ENCODE measurements around the gene NRDE2.

The NRDE2 gene

GRCh38 chr14:90336985-90337384 is 5.2 kb upstream of the NRDE2 start (continued):
- TF ChIP-seq HIC1 (tag by site-specific recombination; IDR thresholded peaks at IDR 0.05) (no peak), ZNF792 (tag by site-specific recombination; IDR thresholded peaks at IDR 0.05) (no peak), ZNF24 (tag by site-specific recombination; IDR thresholded peaks at IDR 0.05) (no peak), CTCF (tag by site-specific recombination; IDR thresholded peaks at IDR 0.05) (no peak), SETDB1 (IDR thresholded peaks at IDR 0.05; ENCODE audit: insufficient read length, low read length) (no peak), ZNF140 (tag by site-specific recombination; IDR thresholded peaks at IDR 0.05) (no peak), ZNF133 (tag by site-specific recombination; IDR thresholded peaks at IDR 0.05) (no peak), KLF7 (tag by site-specific recombination; IDR thresholded peaks at IDR 0.05; ENCODE audit: borderline replicate concordance) (no peak), ZBTB44 (tag by site-specific recombination; IDR thresholded peaks at IDR 0.05) (no peak), ZNF404 (tag by site-specific recombination; IDR thresholded peaks at IDR 0.05) (no peak)

- no peaks in the 10 kb centered on the region for H3K36me3 ChIP-seq (ENCODE audit: control insufficient read depth in 2 of 2, insufficient read depth in 1 of 2, low read length in 2 of 2)
- no peaks in the 10 kb centered on the region for H3K9me3 ChIP-seq (ENCODE audit: control insufficient read depth, insufficient read depth, low read depth, low read length)
- H3K27ac ChIP-seq (ENCODE audit: extremely low read depth, low read depth, low read length): no peak overlapping the region
- H3K4me3 ChIP-seq (ENCODE audit: low read depth, low read length): no peak overlapping the region
- no peaks in the 10 kb centered on the region for H3K4me1 ChIP-seq (ENCODE audit: control insufficient read depth, insufficient read depth, low read length)
- CTCF ChIA-PET: no interaction called here
- POLR2A ChIA-PET: no interaction called here
- TF ChIP-seq ZNF10 (tag by site-specific recombination; IDR thresholded peaks at IDR 0.05) (no peak), CTCF (tag by site-specific recombination; IDR thresholded peaks at IDR 0.05) (no peak), ZNF223 (tag by site-specific recombination; IDR thresholded peaks at IDR 0.05) (no peak), ZNF560 (tag by site-specific recombination; IDR thresholded peaks at IDR 0.05; ENCODE audit: borderline replicate concordance) (no peak), ZNF426 (tag by site-specific recombination; IDR thresholded peaks at IDR 0.05) (no peak), PRDM1 (tag by site-specific recombination; IDR thresholded peaks at IDR 0.05) (no peak), ZNF645 (tag by site-specific recombination; IDR thresholded peaks at IDR 0.05) (no peak), REST (tag by site-specific recombination; IDR thresholded peaks at IDR 0.05) (no peak), MZF1 (tag by site-specific recombination; IDR thresholded peaks at IDR 0.05; ENCODE audit: borderline replicate concordance) (no peak), ZNF513 (tag by site-specific recombination; IDR thresholded peaks at IDR 0.05) (no peak), FEZF1 (tag by site-specific recombination; IDR thresholded peaks at IDR 0.05) (no peak), ZNF24 (tag by site-specific recombination; IDR thresholded peaks at IDR 0.05) (no peak), ZNF423 (tag by site-specific recombination; IDR thresholded peaks at IDR 0.05) (no peak), ZNF514 (tag by site-specific recombination; IDR thresholded peaks at IDR 0.05) (no peak), ZFP3 (tag by site-specific recombination; IDR thresholded peaks at IDR 0.05; ENCODE audit: low read depth) (no peak), GFI1B (tag by site-specific recombination; IDR thresholded peaks at IDR 0.05) (no peak)
Measured at GRCh38 chr14:90336401-90336800, 4.7 kb upstream of the NRDE2 start.
